HG03442 (cell line): Measurements from ENCODE around the gene PCDH9.

Experiments used
- ATAC-seq: cut with Tn5 transposase; IDR thresholded peaks from one replicate; pipeline ENCODE4 v1.9.1; 2021; ENCODE audit warnings: mild to moderate bottlenecking, moderate library complexity; ENCODE audit not compliant: unreplicated experiment

The PCDH9 gene

DNA sequence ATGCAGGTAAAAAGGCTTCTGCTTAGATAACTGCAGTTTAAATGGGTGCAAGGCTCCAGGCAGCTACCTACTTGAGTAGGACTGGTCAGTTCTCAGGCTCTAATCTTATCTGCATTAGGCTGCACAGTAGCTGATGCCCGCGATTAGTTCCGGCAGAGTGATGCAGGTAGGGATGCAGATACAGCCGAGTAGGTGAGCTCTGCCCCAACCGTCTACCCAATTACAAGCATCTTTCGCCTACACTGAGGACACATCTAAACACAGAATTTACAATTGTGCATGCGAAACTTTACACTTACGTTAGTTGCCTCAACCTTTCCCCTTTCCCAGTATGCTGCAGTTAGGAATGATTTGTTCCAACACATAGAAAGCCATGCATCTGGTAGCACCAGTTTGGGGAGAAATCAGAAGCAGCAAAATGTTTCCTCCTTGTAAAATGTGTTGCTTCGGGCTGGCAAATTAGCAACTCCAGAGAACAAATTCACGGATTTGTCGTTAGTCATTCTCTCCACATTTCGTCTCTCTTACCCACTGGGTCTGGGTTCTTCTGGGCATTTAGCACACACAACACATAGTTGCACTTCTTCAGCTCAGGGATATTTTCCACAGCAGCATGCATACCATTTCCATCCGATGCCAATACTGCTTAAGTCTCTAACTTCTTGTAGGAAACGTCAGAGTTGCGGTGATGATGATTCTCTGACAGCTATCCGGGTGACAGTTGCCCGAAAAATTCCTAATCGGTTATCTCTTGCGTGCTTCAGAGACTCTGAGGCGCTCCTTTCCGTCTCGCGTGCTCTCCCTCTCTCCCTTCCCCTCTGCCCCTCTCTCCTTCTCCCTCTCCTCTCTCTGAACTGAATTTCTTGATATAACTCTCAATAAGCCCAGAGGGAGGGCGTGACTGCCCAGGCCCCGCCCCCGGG is at the start of gene PCDH9:
TSS of gene PCDH9 (minus strand) at position 856 of the 923 bp plus-strand sequence. CDS start 1,896 bp downstream, outside the sequence.
- no peak for ATAC-seq

DNA sequence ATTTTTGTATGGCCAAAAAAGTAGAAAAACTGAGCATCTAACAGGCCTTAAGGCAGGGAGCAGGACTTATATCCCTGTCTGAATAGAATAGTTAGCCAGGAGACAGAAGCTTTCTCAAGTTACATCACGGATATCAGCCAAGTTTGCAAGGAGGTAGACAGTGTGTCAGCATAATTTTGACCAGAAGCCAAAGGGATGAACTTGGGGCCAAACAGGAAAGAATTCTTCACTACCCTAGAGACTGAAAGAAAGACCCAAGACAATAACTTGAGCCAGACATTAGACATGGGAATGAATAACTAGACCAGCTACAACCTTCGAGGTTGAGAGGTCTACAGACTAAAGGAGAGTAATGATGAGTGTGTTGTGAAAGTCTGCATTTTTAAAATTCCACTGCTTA is 48.1 kb upstream of the PCDH9 start:
- ATAC-seq, result no peak

GRCh38 chr13:67277581-67277980 is 47.4 kb upstream of the PCDH9 start:
- no peak for ATAC-seq

DNA sequence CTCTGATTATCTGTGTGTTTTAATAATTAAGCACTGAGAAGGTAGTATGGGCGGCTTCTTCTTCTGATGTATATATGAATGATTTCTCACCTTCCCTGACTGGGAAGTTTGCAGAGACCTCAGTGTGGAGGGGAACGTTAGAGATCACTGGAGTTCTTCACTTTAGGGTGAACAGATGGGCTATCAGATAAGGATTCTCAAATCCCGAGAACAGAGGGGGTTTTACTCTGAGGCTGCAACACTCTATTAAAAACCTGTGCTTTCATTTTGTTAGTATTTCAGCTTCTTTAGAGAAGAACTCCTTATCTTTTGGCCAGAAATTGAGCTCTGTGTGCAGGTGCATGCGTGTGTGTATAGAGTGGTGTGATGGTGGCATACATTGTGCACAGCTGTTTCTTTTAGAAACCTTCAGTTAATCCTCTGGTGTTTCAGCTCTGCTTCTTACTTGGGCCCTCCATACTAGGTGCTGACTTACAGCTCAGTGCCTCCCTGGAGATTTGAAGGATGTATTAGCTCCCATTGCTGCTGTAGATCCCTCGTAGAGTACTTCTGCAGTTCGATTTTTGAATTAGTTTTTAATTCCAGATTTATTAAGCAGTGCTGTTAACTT is 45.3 kb upstream of the PCDH9 start:
- no peak for ATAC-seq

DNA sequence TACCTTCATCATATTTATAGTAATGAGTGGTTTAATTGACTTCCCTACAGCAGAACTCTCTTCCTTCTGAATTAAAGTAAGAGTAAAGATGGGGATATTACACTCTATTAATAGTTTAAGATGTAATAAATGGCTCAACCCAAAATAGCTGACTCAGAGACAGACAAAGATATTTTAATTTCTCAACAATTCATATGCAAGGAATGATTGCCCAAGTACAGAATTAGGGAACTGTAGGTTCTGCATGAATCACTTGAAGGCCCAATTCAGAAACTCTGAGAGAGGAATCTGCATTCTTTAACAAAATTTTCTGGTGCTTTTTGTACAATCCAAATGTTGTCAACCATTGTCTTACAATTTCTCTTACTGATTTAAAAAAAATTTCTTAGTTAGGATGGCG is 42.9 kb upstream of the PCDH9 start:
- ATAC-seq, result no peak

GRCh38 chr13:67267136-67267535 is 37.0 kb upstream of the PCDH9 start:
- no peak for ATAC-seq

- no peak for ATAC-seq
Observed at GRCh38 chr13:67259208-67259607, 29.1 kb upstream of the PCDH9 start.

DNA sequence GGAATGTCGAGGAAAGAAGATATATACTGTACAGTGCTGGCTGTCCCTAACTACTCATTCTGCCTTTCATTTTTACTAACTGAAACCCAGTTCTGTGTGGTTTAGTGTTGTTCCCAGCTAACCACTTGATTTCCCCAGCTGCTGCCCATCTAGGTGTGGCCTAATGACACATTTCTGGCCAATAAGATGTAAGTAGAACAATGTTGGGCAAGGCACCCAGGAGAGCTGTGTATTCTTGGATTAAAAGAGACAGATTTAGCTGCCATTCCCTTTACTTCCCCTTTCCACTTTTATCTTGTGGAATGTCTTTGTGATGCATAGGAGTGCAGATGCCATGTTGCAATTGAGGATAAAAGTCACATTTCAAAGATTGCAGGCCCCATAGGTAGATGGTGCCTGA is 28.3 kb upstream of the PCDH9 start:
- ATAC-seq, result peak; percentile 60

- ATAC-seq, result no peak
Observed at GRCh38 chr13:67238861-67239260, 8.7 kb upstream of the PCDH9 start.

DNA sequence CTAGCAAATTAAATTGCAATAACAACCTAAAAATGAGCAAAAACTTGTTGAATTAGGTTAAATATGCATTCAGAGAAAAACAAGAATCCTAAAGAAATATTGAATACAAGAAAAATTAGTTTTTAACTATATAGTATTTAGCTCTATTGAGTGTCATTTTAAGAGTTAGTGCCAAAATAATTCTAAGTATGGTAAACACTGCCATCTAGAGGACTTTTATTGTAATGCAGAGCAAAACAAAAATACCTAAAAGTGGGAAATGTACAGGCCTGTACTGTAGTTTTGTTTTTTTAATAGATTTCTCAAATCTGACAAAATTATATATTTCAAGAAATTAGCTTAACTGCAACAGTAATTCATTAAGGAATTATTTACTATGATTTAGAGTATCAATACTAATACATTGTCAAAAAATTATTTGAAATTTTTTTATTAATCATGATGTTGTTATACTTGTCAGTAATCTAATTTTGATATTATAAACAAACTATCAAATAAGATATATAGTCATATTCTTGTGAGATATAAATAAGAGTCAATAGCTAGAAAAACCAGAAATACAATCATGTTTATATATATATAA is 8.2 kb upstream of the PCDH9 start:
- ATAC-seq, result peak; percentile 73

DNA sequence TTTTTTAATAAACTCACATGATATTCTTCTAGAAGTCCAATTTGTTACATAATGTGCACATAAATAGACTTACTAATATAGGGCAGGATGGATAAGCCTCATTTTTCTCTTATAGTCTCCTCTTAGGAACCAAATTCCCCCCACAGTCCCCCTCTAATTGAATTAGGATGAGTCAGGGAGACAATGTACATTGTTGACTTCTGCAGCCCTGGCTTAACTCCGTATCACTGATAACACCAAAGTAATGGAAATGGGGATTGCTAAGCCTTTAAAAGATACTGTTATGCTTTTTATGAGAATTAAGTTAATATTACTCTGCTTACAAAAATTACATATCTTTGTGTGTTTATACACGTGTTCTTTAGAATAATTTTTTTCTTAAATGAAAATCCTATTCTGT is 5.1 kb upstream of the PCDH9 start:
- no peak for ATAC-seq

DNA sequence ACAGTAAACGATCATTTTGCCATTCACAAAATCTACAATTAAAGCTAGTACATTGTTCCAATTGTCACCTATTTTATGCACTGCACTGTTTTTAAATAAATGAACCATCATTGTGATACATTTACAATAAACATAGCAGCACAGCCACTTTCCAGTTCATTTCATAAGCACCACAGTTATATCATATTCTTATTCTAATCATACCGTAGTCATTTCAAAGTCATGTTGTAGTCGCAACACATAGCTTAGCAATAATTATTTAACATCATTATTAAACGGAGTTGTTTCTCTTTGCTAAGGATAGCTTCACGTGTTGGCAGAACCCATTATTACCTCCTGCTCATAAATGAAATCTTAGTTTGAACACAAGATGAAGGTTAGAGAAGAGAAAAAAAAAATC is 2.2 kb upstream of the PCDH9 start:
- ATAC-seq, result no peak

DNA sequence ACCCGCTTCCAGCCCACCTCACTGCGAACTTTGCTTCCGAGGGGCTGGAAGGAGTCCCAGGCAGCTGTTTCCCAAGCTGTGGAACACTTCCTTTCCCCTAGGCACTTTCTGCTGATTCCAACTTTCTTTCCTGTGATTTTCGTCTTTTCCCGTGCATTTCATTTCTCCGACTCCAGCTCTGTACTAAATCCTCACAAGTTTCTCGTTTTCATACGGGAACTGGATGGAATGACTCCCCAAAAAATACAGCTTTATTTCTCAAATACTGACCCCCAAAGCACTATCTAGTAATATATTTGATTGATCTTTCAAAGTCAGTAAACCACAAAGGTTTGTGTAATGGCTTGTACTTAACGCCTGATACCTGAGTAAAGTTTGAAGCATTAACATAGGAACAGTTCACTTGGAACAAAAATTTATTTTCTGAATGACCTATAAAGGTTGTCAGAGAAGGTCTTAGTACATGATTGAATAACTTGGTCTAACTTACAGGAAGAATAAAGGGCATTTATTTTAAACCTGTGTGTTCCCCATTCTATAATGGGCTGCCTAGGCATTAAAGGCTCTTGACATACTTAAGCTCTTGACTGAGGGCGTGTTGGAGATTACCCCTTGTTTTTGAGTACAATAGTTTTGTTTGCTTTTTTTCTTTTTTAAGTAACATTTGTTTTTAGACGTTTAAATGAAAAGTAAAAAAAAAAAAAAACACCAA is 1.3 kb upstream of the PCDH9 start:
- ATAC-seq, result no peak

GRCh38 chr13:67230404-67231288 is 510 bp upstream of the PCDH9 start:
- ATAC-seq, result peak; percentile 97

DNA sequence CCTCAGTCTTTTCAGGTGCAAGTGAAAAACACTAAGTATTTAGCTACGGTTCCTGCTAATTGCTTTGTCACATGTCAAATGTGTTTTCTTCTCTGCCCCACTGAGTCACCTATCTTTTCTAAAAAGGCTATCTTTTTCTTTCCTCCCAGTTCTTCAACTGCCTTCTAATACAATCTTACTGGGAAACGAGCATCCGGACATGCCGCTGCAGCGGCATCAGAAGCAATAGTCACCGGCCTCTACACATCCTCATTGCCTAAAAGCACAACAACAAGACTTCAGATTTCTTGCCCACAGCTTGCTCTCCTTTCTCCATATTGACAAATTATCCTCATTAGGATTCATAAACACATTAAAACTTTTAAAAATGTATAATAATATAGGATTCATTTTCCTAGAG is 1.2 kb downstream of the PCDH9 start:
- ATAC-seq, result no peak

DNA sequence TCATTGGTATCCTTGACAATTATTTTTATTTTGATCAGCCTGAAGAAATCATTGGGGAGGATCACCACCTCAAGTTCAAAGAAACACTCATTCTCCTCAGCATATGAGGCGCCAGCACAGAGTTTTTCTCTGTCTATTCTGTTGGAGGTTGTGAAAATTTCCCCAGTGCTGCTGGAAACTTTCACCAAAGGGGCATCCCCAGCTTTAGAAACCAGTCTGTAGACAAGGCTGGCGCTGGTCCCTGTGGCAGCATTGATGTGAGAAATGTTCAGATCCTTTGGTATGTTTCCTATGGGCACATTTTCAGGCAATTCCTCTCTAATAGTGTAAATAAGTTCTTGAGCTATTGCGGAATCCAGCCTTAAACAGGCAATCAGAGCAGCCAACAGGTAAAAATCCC is 2.1 kb downstream of the PCDH9 start:
- ATAC-seq, result no peak

DNA sequence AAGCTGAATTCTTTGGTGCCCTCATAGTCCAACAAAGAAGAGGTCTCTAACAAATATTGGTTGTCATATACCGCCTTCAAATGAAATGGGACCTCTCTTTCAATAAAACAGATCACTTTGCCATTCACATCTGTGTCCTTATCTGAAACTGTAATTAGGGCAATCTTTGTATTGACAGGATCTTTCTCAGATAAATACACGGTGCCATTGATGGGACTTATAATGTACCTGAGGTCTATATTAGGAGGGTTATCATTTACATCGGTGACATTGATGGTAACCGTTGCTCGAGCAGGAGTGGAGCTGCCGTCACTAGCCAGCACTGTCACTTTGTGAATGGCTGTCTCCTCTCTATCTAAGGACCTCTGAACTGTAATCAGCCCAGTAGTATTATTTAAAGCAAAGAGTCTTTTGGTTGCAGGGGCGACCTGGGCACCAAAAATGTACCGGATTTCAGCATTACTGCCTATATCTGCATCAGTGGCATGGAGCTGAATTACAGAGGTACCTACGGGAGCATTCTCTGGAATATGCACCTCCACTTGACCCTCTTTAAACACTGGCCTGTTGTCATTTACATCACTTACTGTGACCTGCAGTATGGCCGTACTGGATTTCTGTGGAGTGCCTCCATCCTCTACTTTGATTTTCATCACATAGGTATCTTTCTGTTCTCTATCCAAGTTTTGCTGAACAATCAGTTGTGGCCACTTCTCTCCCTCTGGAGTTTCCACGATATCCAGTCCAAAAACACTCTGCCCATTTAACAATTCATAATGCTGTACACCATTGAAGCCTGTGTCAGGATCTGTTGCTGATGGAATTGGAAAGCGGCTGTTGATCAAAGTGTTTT is 2.8 kb downstream of the PCDH9 start:
- ATAC-seq, result no peak

DNA sequence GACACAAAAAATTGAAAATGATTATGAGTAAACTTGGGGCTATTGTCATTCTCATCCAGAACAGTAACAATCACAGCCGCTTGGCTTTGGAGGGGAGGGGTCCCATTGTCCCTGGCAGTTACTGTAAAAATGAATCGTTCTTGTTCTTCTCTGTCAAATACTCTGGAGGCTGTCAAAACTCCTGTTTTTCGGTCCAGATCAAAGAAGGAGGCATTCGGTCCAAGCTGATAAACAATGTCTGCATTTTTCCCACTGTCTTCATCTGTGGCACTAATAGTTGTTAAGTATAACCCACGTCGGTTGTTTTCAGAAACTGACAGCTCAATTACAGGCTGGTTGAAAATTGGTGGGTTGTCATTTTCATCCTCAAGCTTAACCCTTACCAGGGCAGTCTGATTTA is 3.4 kb downstream of the PCDH9 start:
- no peak for ATAC-seq
